Measurements from ENCODE around the gene GPC6.

The GPC6 gene

GRCh38 chr13:93418398-93418797 lies 191.8 kb downstream of the GPC6 start:
- DNase-seq (ENCODE audit: low read depth): no peak
- TF ChIP-seq CTCF (conservative IDR thresholded peaks at IDR 0.05; ENCODE audit: low read depth, low read length): no peak
- H3K4me3 ChIP-seq (ENCODE audit: low read length): no peak overlapping the region

GRCh38 chr13:93420206-93420605 lies 193.6 kb downstream of the GPC6 start:
- H3K4me3 ChIP-seq (ENCODE audit: low read length): no peak overlapping the region
- TF ChIP-seq CTCF (conservative IDR thresholded peaks at IDR 0.05; ENCODE audit: low read depth, low read length): no peak
- no peak for DNase-seq (ENCODE audit: low read depth)

GRCh38 chr13:93420887-93421286 lies 194.3 kb downstream of the GPC6 start:
- DNase-seq (ENCODE audit: low read depth): no peak
- no peak for TF ChIP-seq CTCF (conservative IDR thresholded peaks at IDR 0.05; ENCODE audit: low read depth, low read length)
- no peak overlapping the region for H3K4me3 ChIP-seq (ENCODE audit: low read length)

GRCh38 chr13:93422980-93423543 lies 196.5 kb downstream of the GPC6 start:
- TF ChIP-seq CTCF (conservative IDR thresholded peaks at IDR 0.05; ENCODE audit: low read depth, low read length): no peak
- no peak overlapping the region for H3K4me3 ChIP-seq (ENCODE audit: low read length)
- no peak for DNase-seq (ENCODE audit: low read depth)

- no peak for TF ChIP-seq CTCF (conservative IDR thresholded peaks at IDR 0.05; ENCODE audit: low read depth, low read length)
- no peak for DNase-seq (ENCODE audit: low read depth)
- no peak overlapping the region for H3K4me3 ChIP-seq (ENCODE audit: low read length)
Measured at GRCh38 chr13:93425411-93425810, 198.8 kb downstream of the GPC6 start.

GRCh38 chr13:93430381-93430780 lies 203.8 kb downstream of the GPC6 start:
- TF ChIP-seq CTCF (conservative IDR thresholded peaks at IDR 0.05; ENCODE audit: low read depth, low read length): no peak
- H3K4me3 ChIP-seq (ENCODE audit: low read length): no peak overlapping the region
- DNase-seq (ENCODE audit: low read depth): no peak

GRCh38 chr13:93435651-93436050 lies 209.0 kb downstream of the GPC6 start:
- no peak for DNase-seq (ENCODE audit: low read depth)
- H3K4me3 ChIP-seq (ENCODE audit: low read length): no peak overlapping the region
- TF ChIP-seq CTCF (conservative IDR thresholded peaks at IDR 0.05; ENCODE audit: low read depth, low read length): no peak
